GM10248 (cell line): ENCODE measurements around the gene FBXO41.

Source experiments
- CTCF ChIA-PET: fragments of 300-600 bp; sonication (Branson Sonifier 250); formaldehyde crosslinking; extraction: SDS; loops from one replicate; lab custom pipeline; 2021; ENCODE audit warnings: antibody characterized with exemption; lab: Yijun Ruan, JAX
- POLR2A ChIA-PET: fragments of 350-650 bp; sonication (Branson Sonifier 250); formaldehyde crosslinking; extraction: SDS; loops from one replicate; lab custom pipeline; 2020; ENCODE audit warnings: antibody characterized with exemption; lab: Yijun Ruan, JAX
- DNase-seq: peaks from one replicate; pipeline ENCODE4 v3.0.0; 2012; ENCODE audit errors: extremely low spot score
- CTCF ChIP-seq: IDR thresholded peaks from 2 replicates; pipeline ENCODE4 v1.5.1; 2012; ENCODE audit warnings: mild to moderate bottlenecking, low read depth; ENCODE audit errors: extremely low read depth, missing control alignments, control extremely low read depth

The FBXO41 gene

GRCh38 chr2:73235315-73236028 lies 48.8 kb downstream of the FBXO41 start:
- no peak for TF ChIP-seq CTCF
- CTCF ChIA-PET: interaction anchor here (0.7 to 9.5 kb wide), 7 partner anchors 9 to 55 kb away, joined by 3 to 70 read pairs (median 3); partner anchors contain the start of gene SMYD5
- POLR2A ChIA-PET: interaction anchor here (1.4 to 3.5 kb wide), 2 partner anchors 11 to 502 kb away, joined by 4 to 18 read pairs; partner anchors contain the start of gene TPRKB

GRCh38 chr2:73233932-73234832 lies 50.1 kb downstream of the FBXO41 start, which contains the start of gene CCT7:
TSS of gene CCT7 (plus strand) at chr2:73234308. CDS start at chr2:73234379, 71 bp downstream.
- CTCF ChIA-PET: interaction anchor here (1.0 to 9.5 kb wide), 8 partner anchors 10 to 57 kb away, joined by 3 to 70 read pairs (median 6); partner anchors contain the start of gene SMYD5
- DNase-seq: peak; percentile 91
- TF ChIP-seq CTCF: no peak
- POLR2A ChIA-PET: interaction anchor here (0.6 to 3.5 kb wide), 8 partner anchors 10 to 503 kb away, joined by 3 to 18 read pairs (median 4); partner anchors contain the start of genes ALMS1, SFXN5 and TPRKB

More at GRCh38 chr2:73235315-73236028, 48.8 kb downstream of the FBXO41 start:
- no peak for DNase-seq

GRCh38 chr2:73233154-73233931 lies 50.9 kb downstream of the FBXO41 start, which contains the start of gene PRADC1:
TSS of gene PRADC1 (minus strand) at chr2:73233239. CDS start at chr2:73233160, 79 bp downstream.
- peak; percentile 98 for DNase-seq

GRCh38 chr2:73232403-73233153 lies 51.7 kb downstream of the FBXO41 start:
- no peak for DNase-seq
- POLR2A ChIA-PET: interaction anchor here (0.5 to 3.5 kb wide), 6 partner anchors 8 to 896 kb away, joined by 3 to 18 read pairs (median 4); no protein-coding TSS in a partner anchor

More at GRCh38 chr2:73233154-73233931, 50.9 kb downstream of the FBXO41 start, which contains the start of gene PRADC1:
- CTCF ChIA-PET: interaction anchor here (1.1 to 9.5 kb wide), 11 partner anchors 11 to 57 kb away, joined by 3 to 70 read pairs (median 5); partner anchors contain the start of gene SMYD5
- POLR2A ChIA-PET: interaction anchor here (0.5 to 3.5 kb wide), 11 partner anchors 9 to 895 kb away, joined by 3 to 18 read pairs (median 4); partner anchors contain the start of genes ALMS1 and SFXN5
- TF ChIP-seq CTCF: no peak

More at GRCh38 chr2:73232403-73233153, 51.7 kb downstream of the FBXO41 start:
- TF ChIP-seq CTCF: no peak
- CTCF ChIA-PET: interaction anchor here (1.1 to 9.5 kb wide), 10 partner anchors 11 to 58 kb away, joined by 3 to 70 read pairs (median 6); partner anchors contain the start of gene SMYD5
